NCI-H774 (cell line): Measurements from ENCODE around the gene RPL39.
A peak's percentile ranks its signal among the peaks of the same experiment; 100 is the strongest.
"Not testable (repeated sequence)": the region's sequence is repeated elsewhere in the genome, so short reads cannot be mapped to it uniquely, and the experiment has no call there.

Experiments
- DNase-seq: peaks from one replicate; lab custom pipeline; 2025; lab: John Stamatoyannopoulos, UW

The RPL39 gene

DNA sequence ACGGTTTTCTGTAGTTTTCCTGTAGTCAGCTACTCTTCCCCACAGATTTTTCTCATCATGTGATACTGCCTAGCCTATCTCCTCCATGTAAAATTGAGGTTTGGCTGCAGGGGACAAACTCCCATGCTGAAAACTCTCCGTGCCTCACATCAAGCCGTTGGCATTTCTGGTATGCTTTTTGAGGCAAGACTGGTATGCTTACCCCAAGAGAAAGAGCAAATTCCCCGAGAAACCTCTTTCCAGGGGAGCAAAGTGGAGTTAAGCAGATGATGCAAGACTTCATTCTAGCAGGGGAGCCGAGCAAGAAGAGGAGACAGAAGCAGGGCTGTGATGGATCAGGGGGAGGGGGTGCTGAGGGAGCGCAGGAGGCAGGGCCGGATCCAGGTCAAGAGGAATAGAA is 28.2 kb downstream of the RPL39 start:
- no peak for DNase-seq

DNA sequence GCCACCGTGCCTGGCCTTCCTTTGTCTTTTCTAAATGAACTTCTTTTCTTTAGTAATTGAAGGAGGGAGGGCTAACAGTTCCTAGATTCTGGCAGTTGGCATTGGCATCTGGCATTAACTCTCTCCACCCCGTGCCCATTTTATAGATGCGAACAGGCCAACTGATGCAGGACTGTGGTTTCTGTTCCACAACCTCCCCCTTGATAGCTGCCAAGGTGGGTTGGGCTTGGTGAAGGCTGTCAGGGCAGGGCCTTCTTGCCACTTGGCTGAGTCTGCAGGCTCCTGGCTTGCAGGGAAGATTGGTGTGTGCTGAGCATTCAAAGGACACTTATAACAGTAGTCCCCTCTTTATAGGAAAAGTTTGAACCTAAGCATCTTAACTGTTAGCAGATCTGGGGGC is 28.7 kb downstream of the RPL39 start:
- no peak for DNase-seq

DNA sequence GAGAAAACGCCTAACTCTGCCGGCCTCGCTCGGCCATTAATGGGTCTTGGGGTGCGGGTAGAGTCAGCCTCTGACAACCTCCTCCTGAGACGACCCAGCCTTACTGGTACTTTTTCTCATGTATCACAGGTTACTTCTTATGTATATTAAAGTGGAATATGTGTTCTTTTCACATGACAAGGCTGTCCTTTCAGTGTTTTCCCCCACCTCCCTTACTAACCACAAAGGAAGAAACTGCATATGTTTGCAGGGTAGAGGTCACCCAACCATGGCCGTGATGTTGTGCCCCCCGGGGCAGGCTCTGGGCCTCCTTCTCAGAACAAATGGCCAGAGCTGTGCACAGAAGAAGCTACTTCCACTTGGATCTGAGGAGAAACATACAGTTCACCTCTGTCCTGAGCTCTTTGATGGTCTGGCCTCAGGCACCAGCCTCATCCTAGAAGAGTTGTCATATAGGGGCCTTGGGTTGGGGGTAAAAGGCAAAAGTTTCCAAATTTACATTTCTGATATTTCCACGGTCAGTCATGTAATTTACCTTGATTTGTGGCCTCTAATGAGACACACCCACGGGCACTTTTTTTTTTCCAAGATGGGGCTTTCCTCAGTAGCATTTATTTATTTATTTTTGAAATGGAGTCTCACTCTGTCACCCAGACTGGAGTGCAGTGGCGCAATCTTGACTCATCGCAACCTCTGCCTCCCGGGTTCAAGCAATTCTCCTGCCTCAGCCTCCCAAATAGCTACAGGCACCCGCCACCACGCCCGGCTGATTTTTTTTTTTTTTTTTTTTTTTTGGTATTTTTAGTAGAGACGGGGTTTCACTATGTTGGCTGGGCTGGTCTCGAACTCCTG is 31.2 kb downstream of the RPL39 start:
- DNase-seq = no peak

DNA sequence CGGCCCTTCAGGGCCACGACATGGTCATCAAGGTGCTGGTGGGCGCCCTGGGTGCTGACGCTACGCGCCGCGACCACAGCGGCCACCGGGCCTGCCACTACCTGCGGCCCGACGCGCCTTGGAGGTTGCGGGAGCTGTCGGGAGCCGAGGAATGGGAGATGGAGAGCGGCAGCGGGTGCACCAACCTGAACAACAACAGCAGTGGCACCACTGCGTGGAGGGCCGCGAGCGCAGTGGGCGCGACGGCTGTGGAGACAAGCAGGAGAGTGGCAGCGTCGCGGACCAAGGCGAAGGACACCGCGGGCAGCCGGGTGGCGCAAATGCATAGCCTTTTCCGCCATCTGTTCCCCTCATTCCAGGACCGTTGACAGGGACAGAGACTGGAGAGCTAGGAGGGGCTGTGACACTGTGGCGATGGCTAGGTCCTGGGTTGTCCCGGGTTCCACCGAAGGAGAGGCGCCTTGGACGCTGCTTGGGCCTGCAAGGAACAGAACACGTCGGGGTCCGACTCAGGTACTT is 32.1 kb downstream of the RPL39 start:
- no peak for DNase-seq

DNA sequence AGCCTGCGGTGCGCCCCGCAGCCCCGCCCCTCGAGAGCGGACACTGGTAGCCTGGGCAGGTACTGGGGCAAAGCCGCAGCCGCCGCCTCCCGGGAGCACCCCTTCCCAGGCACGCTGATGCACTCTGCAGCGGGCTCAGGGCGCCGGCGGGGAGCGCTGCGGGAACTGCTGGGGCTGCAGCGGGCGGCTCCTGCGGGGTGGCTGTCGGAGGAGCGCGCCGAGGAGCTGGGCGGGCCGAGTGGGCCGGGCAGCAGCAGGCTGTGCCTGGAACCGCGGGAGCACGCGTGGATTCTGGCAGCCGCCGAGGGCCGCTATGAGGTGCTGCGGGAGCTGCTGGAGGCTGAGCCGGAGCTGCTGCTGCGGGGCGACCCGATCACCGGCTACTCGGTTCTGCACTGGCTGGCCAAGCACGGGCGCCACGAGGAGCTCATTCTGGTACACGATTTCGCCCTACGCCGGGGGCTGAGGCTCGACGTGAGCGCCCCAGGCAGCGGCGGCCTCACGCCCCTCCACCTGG is 32.6 kb downstream of the RPL39 start:
- no peak for DNase-seq

DNA sequence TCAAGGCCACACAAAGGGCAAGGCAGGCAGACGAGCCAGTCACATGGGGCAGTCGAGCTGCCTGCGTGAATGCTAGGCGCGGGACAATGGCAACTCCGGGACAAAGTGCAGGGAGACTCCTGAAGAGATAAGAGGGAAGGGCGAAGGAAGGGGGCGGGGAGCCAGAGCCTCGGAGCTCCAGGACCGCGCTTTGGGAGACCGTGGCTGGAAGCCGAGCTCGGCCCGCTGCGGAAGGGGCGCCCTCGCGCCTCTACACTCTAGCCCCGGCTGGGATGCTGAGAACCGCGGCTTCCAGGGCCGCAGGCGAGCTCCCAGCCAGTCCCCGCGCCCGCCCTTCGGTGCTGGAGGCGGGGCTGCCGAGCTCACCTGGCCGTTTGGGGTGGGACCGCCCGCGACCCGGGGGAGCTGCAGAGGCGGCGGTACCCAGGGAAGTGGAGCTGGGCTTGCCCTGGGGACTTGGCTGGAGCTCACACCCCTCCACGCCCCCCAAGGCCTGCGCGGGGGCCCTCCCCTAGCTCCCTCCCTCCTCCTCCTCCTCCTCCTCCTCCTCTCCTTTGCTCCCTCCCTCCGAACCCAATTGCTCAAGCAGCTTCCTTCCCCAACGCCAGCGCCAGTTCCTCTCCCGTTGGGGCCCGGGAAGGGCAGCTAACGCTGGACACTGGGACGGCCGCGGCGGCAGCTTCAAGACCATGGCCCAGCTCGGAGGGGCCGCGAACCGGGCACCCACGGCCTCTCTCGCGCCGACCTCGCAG is 33.3 kb downstream of the RPL39 start, which contains the start of gene SOWAHD:
Gene SOWAHD, plus strand, starts transcription at position 610 of the 752 bp plus-strand sequence. Its CDS starts 80 bp downstream, at position 690.
- peak; percentile 17 for DNase-seq

DNA sequence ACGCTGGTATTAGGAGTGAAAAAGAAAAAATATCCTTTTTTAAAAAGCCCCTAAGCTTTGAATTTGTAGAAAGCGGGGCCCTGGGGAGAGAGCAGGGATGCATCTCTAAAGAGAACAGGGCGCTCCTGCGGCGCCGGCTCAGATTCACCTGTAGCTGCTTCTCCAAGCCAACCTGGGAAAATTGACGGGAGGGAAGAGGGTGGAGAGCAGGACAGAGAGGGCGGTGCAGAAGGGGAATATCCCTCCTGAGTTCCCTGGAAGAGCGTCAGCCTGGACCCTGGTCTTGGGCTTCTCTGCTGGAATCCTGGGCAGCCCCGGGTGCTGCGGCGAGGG is 33.8 kb downstream of the RPL39 start:
- DNase-seq = no peak

DNA sequence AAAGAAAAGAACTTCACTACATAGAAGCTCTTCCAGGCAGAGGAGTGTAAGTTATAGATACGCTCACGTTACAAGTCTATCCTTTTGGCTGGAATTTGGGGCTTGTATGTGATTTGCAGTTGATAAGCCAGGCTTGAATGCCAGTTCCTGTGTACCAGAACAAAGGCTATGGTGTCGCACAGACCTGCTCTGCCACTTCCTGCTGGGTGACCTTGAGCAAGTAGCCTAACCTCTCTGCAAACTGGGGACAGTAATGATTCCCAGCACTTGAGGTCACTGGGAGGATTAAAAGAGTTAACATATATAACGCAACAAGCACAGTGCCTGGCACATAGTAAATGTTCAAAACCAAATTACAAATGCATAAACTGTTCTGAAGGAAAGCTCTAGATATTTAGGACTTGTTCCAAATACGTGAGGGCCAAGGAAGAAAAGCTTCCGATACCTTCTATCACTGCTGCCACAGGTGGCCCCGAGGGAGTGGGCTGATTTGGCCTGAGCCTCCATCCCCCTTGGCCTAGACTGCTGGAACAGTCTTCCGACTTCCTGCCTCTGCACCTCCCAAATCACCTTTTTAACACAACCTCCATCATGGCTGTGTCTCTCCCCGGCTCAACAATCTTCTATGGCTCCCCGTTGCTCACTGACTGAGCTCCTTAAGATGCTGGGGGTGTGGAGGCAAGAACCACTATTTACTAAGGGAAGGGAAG is 34.3 kb downstream of the RPL39 start:
- DNase-seq = no peak

DNA sequence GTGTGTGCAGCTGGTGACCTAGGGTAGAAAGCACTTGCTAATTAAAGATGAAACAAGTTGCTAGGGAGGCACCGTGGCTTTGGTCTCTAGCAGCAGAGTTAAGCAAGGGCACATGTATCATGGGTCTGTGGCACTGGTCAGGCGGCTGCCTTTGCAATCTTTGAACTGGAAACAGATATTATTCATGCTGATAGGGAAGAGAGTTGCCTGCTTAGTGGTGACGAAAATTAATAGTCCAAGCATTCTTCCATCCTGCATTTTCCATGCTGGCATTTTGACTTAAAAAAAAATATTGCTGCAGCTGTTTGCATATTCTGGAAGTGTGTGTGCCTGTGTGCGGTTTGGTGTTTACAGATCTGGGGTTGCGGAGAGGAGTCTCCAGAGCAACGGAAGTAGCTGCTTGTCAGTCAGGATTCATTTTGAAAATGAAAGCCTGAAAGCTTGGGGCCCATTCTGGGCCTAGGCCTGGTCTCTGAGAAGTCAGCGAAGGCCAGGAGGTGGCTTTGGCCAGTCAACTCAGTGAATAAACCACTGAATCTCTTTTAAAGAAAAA is 35.4 kb downstream of the RPL39 start:
- DNase-seq = no peak

DNA sequence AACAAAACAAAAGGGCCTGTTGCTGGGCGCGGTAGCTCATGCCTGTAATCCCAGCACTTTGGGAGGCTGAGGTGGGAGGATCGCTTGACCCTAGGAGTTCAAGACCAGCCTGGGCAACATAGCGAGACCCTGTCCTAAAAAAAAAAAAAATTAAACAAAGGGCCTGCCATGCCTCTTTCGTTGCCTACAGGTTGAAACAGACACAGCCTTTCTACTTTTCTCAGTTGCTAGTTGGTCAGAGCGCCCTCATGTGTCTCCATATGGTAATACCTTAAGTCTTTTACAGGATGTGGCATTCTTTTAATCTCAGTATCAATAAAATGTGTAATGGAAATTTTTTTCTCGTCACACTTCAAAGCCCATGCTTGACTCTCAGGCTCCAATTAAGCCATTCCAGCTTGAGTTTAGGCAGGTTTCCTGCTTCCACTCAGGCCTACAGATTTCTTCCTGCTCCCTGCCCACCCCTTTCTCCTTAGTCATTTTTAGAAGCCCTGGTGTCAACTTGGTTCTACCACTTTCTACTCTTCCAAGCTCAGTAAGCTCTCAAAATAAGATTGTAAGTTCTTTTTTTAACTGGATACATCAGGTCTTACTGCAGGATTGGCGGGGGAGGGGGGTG is 37.7 kb downstream of the RPL39 start:
- peak; percentile 29 for DNase-seq

DNA sequence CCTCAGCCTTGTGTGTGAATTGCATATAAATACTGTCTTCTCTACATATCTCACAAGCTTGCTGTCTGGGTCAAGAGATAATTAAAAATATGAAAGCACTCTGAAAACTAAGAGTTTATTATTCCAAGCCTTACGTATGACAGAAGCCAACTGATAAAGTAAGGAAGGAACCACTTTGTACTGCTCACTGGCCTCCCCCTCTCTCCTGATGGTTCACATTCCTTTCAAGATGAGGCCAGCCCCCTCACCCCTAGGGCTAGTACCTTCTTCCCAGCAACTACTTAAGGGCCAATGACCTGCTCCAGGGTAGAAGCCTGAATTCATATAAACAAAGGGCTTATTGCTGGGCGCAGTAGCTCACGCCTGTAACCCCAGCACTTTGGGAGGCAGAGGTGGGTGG is 38.4 kb downstream of the RPL39 start:
- no peak for DNase-seq

DNA sequence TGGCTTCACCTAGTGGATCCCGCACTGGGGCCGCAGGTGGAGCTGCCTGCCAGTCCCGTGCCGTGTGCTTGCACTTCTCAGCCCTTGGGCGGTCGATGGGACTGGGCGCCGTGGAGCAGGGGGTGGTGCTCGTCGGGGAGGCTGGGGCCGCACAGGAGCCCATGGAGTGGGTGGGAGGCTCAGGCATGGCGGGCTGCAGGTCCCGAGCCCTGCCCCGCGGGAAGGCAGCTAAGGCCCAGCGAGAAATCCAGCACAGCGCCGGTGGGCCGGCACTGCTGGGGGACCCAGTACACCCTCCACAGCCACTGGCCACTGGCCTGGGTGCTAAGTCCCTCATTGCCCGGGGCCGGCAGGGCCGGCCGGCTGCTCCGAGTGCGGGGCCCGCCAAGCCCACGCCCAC is 40.7 kb downstream of the RPL39 start:
- DNase-seq = not testable (repeated sequence)

DNA sequence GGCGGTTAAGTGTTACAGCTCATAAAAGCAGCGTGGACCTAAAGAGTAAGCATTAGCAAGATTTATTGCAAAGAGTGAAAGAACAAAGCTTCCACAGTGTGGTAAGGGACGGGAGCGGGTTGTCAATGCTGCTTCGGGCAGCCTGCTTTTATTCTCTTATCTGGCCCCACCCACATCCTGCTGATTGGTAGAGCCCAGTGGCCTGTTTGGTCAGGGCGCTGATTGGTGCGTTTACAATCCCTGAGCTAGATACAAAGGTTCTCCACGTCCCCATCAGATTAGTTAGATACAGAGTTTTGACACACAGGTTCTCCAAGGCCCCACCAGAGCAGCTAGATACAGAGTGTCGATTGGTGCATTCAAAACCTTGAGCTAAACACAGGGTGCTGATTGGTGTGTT is 41.3 kb downstream of the RPL39 start:
- DNase-seq = not testable (repeated sequence)

DNA sequence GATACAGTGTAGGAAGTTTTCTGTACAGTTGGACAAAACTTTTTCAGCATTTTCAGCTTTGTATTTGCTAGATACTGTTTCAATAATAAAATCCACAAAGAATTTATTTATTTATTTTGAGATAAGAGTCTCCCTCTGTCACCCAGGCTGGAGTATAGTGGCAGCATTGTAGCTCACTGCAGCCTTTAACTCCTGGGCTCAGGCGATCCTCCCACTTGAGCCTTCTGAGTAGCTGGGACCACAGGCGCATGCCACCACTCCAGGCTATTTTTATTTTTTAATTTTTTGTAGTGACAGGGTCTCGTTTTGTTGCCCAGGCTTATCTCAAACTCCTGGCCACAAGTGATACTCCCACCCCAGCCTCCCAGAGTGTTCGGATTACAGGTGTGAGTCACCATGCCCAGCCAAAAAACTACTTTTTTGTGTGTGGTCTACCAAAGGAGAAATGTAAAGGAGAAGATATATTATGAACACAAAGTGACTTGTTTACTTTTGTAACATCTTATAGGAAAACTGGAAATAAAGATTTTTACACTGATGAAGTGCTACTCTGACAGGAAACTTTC is 46.1 kb downstream of the RPL39 start:
- no peak for DNase-seq

DNA sequence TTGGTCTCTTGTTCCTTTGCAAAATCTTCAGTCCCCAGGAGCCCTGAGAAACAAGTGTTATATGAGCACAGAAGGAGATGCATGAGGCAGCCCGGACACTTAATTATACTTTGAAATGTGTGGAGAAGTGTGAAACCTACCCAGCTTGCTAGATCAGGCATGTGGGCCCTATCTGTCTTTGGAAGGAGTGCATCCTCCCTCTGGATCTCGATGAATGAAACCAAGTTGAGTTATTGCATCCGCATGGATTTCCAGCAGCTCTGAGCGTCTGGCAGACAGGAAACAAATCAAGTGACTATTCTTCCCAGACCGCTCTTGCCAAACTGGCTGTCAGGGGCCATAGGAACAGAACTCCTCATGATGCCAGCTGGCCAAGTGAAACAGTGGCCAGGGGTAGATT is 52.7 kb downstream of the RPL39 start:
- DNase-seq = no peak
